HepG2 (cell line): Measurements from ENCODE around the gene DGAT2. TPM values are rescaled to one million over a fixed set of nuclear protein-coding genes. Genes with fewer than 3 reads are reported as not detected.
A peak's percentile ranks its signal among the peaks of the same experiment; 100 is the strongest.

Source experiments
- ATF1 ChIP-seq: IDR thresholded peaks from 2 replicates; pipeline ENCODE4 v1.6.1; 2016; ENCODE audit warnings: mild to moderate bottlenecking, control low read depth
- CCAR2 ChIP-seq: fragments of 200-400 bp; formaldehyde crosslinking; optimal IDR thresholded peaks from 2 replicates; pipeline ENCODE3; 2018; ENCODE audit warnings: low read depth, mild to moderate bottlenecking, low read length, moderate library complexity
- DNMT3B ChIP-seq: conservative IDR thresholded peaks from 2 replicates; pipeline ENCODE4 v1.6.1; 2016; ENCODE audit warnings: missing biosample characterization, control low read depth
- IKZF1 ChIP-seq: fragments of 450-650 bp; IDR thresholded peaks from 2 replicates; pipeline ENCODE4 v1.7.1; 2016
- MATR3 ChIP-seq: sonication (generic); formaldehyde crosslinking; IDR thresholded peaks from 2 replicates; pipeline ENCODE4 v1.4.0; 2020; ENCODE audit warnings: missing genetic modification reagents
- MED8 ChIP-seq: sonication (generic); formaldehyde crosslinking; IDR thresholded peaks from 2 replicates; pipeline ENCODE4 v1.8.1; 2023; ENCODE audit warnings: mild to moderate bottlenecking, missing genetic modification reagents; ENCODE audit not compliant: insufficient replicate concordance
- MEF2D ChIP-seq: sonication (generic); formaldehyde crosslinking; IDR thresholded peaks from 2 replicates; pipeline ENCODE4 v1.5.1; 2020; ENCODE audit warnings: mild to moderate bottlenecking, missing genetic modification reagents
- MYC ChIP-seq: sonication (generic); formaldehyde crosslinking; IDR thresholded peaks from 2 replicates; pipeline ENCODE4 v1.9.0; 2021; ENCODE audit warnings: missing genetic modification reagents, borderline replicate concordance
- NR3C1 ChIP-seq: sonication (generic); formaldehyde crosslinking; IDR thresholded peaks from 2 replicates; pipeline ENCODE4 v1.4.0; 2020; ENCODE audit warnings: missing genetic modification reagents
- RARG ChIP-seq: sonication (generic); formaldehyde crosslinking; IDR thresholded peaks from 2 replicates; pipeline ENCODE4 v1.4.0; 2020; ENCODE audit warnings: low read depth, mild to moderate bottlenecking, missing genetic modification reagents
- SALL1 ChIP-seq: sonication (generic); formaldehyde crosslinking; IDR thresholded peaks from 2 replicates; pipeline ENCODE4 v1.8.0; 2022; ENCODE audit warnings: mild to moderate bottlenecking, missing genetic modification reagents
- TOE1 ChIP-seq: sonication (generic); formaldehyde crosslinking; IDR thresholded peaks from 2 replicates; pipeline ENCODE4 v1.4.0; 2020; ENCODE audit warnings: mild to moderate bottlenecking, missing genetic modification reagents
- ZBTB7A ChIP-seq: sonication (generic); formaldehyde crosslinking; IDR thresholded peaks from 2 replicates; pipeline ENCODE4 v1.8.0; 2022; ENCODE audit warnings: mild to moderate bottlenecking, missing genetic modification reagents
- ZBTB8A ChIP-seq: sonication (generic); formaldehyde crosslinking; IDR thresholded peaks from 2 replicates; pipeline ENCODE4 v1.4.0; 2020; ENCODE audit warnings: mild to moderate bottlenecking, low read depth, missing genetic modification reagents, borderline replicate concordance
- ZFP41 ChIP-seq: sonication (generic); formaldehyde crosslinking; IDR thresholded peaks from 2 replicates; pipeline ENCODE4 v1.4.0; 2020; ENCODE audit warnings: mild to moderate bottlenecking, missing genetic modification reagents, borderline replicate concordance
- ZNF253 ChIP-seq: sonication (generic); formaldehyde crosslinking; IDR thresholded peaks from 2 replicates; pipeline ENCODE4 v1.8.0; 2022; ENCODE audit warnings: mild to moderate bottlenecking, missing genetic modification reagents, borderline replicate concordance
- ZNF317 ChIP-seq: sonication (generic); formaldehyde crosslinking; IDR thresholded peaks from 2 replicates; pipeline ENCODE4 v1.5.0; 2020; ENCODE audit warnings: mild to moderate bottlenecking, missing genetic modification reagents
- ZNF460 ChIP-seq: sonication (generic); formaldehyde crosslinking; IDR thresholded peaks from 2 replicates; pipeline ENCODE4 v1.5.1; 2020; ENCODE audit warnings: missing genetic modification reagents, mild to moderate bottlenecking, borderline replicate concordance
- ZNF557 ChIP-seq: sonication (generic); formaldehyde crosslinking; IDR thresholded peaks from 2 replicates; pipeline ENCODE4 v1.4.0; 2020; ENCODE audit warnings: missing genetic modification reagents
- ZNF564 ChIP-seq: sonication (generic); formaldehyde crosslinking; IDR thresholded peaks from 2 replicates; pipeline ENCODE4 v1.8.1; 2023; ENCODE audit warnings: mild to moderate bottlenecking, missing genetic modification reagents
- ZSCAN12 ChIP-seq: sonication (generic); formaldehyde crosslinking; IDR thresholded peaks from 2 replicates; pipeline ENCODE4 v1.9.0; 2021; ENCODE audit warnings: mild to moderate bottlenecking, missing genetic modification reagents
- polyA plus RNA-seq, 8 experiments: library from polyadenylated mRNA; depleted of rRNA in 3 of 8; stranded (reverse) in 7 of 8; unstranded in 1 of 8; fragments of >200 nt; fragmentation: Illumina TruSeq in 4 of 8; extraction: Trizol in 4 of 8; gene quantifications; 2 replicates each; pipeline versions ENCODE4 v1.2.1 to v1.2.3, GENCODE V29; 2011 to 2016; ENCODE audit warnings: low read depth in 4 of 8, missing spikeins in 1 of 8, mixed read lengths in 1 of 8; ENCODE audit not compliant: insufficient read depth in 1 of 8
- total RNA-seq, 5 experiments: library from RNA; depleted of rRNA; stranded (reverse); fragments of >200 nt; fragmentation: Illumina TruSeq; extraction: Trizol; gene quantifications; 2 replicates each; pipeline ENCODE4 v1.2.3, GENCODE V29; 2016; ENCODE audit warnings: low read depth in 1 of 5
- TF ChIP-seq, protein P1 (sequence below): sonication (generic); formaldehyde crosslinking; IDR thresholded peaks from 2 replicates; pipeline ENCODE4 v1.4.0; 2020; ENCODE audit warnings: missing genetic modification reagents
- TF ChIP-seq, protein P2 (sequence below), 2 experiments: IDR thresholded peaks; 2 replicates each; pipeline ENCODE4 v1.6.1; 2011 to 2012; ENCODE audit warnings: low read length in 2 of 2, borderline replicate concordance in 1 of 2, low read depth in 1 of 2, mild to moderate bottlenecking in 1 of 2, moderate library complexity in 1 of 2
- TF ChIP-seq, protein P3 (sequence below): sonication (generic); formaldehyde crosslinking; IDR thresholded peaks from 2 replicates; pipeline ENCODE4 v1.4.0; 2020; ENCODE audit warnings: mild to moderate bottlenecking, low read depth, missing genetic modification reagents
- TF ChIP-seq, protein P4 (sequence below): fragments of 450-650 bp; IDR thresholded peaks from 2 replicates; pipeline ENCODE4 v1.6.1; 2017
- TF ChIP-seq, protein P5 (sequence below): sonication (generic); formaldehyde crosslinking; IDR thresholded peaks from 2 replicates; pipeline ENCODE4 v1.5.0; 2020; ENCODE audit warnings: missing genetic modification reagents

DGAT2 gene
- total and polyA plus RNA-seq, 2 of the 13 experiments (the other 11 are each of a cell fraction or from before 2014, with no cell fraction given) = 39.0 to 65.6 TPM

DNA sequence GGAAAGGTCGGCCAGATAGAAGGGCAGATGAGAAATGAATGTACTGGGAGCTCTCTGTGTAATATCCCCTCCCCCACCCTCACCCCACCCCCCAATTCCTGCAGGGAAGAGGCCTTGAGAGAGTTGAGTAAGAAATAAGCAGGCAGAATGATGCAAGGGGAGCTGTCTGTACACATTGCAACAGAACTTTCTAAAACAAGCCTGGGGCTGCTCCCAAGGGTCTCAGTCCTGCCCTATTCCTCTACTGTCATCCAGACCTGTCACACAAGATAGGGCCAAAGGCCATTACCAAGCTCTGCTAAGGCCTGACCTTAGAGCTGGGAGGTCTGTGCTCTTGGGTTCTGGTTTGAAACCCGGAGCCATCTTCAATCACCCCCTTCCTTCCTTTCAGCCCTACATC, 5.7 kb upstream of the DGAT2 start (continued):
- TF ChIP-seq, protein P1, sequence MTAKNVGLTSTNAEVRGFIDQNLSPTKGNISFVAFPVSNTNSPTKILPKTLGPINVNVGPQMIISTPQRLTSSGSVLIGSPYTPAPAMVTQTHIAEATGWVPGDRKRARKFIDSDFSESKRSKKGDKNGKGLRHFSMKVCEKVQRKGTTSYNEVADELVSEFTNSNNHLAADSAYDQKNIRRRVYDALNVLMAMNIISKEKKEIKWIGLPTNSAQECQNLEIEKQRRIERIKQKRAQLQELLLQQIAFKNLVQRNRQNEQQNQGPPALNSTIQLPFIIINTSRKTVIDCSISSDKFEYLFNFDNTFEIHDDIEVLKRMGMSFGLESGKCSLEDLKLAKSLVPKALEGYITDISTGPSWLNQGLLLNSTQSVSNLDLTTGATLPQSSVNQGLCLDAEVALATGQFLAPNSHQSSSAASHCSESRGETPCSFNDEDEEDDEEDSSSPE = 0 out of 2 replicates have a peak, but pooled peaks have one; percentile 38
- TF ChIP-seq ATF1 (CRISPR knock-in tag) = no peak
- TF ChIP-seq MED8 (CRISPR knock-in tag) = no peak
- TF ChIP-seq ZNF564 (CRISPR knock-in tag) = no peak
- TF ChIP-seq, protein P2, sequence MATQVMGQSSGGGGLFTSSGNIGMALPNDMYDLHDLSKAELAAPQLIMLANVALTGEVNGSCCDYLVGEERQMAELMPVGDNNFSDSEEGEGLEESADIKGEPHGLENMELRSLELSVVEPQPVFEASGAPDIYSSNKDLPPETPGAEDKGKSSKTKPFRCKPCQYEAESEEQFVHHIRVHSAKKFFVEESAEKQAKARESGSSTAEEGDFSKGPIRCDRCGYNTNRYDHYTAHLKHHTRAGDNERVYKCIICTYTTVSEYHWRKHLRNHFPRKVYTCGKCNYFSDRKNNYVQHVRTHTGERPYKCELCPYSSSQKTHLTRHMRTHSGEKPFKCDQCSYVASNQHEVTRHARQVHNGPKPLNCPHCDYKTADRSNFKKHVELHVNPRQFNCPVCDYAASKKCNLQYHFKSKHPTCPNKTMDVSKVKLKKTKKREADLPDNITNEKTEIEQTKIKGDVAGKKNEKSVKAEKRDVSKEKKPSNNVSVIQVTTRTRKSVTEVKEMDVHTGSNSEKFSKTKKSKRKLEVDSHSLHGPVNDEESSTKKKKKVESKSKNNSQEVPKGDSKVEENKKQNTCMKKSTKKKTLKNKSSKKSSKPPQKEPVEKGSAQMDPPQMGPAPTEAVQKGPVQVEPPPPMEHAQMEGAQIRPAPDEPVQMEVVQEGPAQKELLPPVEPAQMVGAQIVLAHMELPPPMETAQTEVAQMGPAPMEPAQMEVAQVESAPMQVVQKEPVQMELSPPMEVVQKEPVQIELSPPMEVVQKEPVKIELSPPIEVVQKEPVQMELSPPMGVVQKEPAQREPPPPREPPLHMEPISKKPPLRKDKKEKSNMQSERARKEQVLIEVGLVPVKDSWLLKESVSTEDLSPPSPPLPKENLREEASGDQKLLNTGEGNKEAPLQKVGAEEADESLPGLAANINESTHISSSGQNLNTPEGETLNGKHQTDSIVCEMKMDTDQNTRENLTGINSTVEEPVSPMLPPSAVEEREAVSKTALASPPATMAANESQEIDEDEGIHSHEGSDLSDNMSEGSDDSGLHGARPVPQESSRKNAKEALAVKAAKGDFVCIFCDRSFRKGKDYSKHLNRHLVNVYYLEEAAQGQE (IDR thresholded peaks at IDR 0.05; ENCODE audit: borderline replicate concordance in 1 of 2, low read depth in 1 of 2, low read length in 2 of 2) = peak in 1 of 2 experiments; percentile 68; a peak in 1 of 4 replicates
- no peak for TF ChIP-seq ZNF253
- TF ChIP-seq MYC (CRISPR knock-in tag) = no peak
- no peak for TF ChIP-seq ZNF557 (CRISPR knock-in tag)
- TF ChIP-seq, protein P3, sequence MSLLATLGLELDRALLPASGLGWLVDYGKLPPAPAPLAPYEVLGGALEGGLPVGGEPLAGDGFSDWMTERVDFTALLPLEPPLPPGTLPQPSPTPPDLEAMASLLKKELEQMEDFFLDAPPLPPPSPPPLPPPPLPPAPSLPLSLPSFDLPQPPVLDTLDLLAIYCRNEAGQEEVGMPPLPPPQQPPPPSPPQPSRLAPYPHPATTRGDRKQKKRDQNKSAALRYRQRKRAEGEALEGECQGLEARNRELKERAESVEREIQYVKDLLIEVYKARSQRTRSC (CRISPR knock-in tag) = no peak
- TF ChIP-seq SALL1 = peak; percentile 69
- TF ChIP-seq ZFP41 = no peak
- no peak for TF ChIP-seq ZSCAN12
- no peak for TF ChIP-seq IKZF1
- no peak for TF ChIP-seq TOE1 (CRISPR knock-in tag)
- no peak for TF ChIP-seq DNMT3B (CRISPR knock-in tag)
- TF ChIP-seq ZNF460 (CRISPR knock-in tag) = no peak
- no peak for TF ChIP-seq ZNF317 (CRISPR knock-in tag)
- TF ChIP-seq ZBTB8A (CRISPR knock-in tag) = no peak
- TF ChIP-seq MATR3 (CRISPR knock-in tag) = no peak
- no peak for TF ChIP-seq CCAR2
- no peak for TF ChIP-seq NR3C1 (CRISPR knock-in tag)
- TF ChIP-seq RARG = no peak
- peak; percentile 76; the same call in 1 of the 2 replicates for TF ChIP-seq ZBTB7A (CRISPR knock-in tag)
- TF ChIP-seq, protein P4, sequence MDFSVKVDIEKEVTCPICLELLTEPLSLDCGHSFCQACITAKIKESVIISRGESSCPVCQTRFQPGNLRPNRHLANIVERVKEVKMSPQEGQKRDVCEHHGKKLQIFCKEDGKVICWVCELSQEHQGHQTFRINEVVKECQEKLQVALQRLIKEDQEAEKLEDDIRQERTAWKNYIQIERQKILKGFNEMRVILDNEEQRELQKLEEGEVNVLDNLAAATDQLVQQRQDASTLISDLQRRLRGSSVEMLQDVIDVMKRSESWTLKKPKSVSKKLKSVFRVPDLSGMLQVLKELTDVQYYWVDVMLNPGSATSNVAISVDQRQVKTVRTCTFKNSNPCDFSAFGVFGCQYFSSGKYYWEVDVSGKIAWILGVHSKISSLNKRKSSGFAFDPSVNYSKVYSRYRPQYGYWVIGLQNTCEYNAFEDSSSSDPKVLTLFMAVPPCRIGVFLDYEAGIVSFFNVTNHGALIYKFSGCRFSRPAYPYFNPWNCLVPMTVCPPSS = no peak
- TF ChIP-seq, protein P5, sequence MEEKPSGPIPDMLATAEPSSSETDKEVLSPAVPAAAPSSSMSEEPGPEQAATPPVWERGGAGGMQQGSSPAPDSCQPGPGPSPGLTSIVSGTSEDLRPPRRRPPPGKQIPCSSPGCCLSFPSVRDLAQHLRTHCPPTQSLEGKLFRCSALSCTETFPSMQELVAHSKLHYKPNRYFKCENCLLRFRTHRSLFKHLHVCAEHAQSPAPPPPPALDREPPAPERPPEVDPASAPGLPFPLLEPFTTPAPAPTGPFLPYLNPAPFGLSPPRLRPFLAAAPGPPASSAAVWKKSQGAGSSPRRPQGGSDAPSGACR (CRISPR knock-in tag) = no peak
- TF ChIP-seq MEF2D (CRISPR knock-in tag) = peak; percentile 90
